ENCODE measurements around the gene LRMDA.

DNA sequence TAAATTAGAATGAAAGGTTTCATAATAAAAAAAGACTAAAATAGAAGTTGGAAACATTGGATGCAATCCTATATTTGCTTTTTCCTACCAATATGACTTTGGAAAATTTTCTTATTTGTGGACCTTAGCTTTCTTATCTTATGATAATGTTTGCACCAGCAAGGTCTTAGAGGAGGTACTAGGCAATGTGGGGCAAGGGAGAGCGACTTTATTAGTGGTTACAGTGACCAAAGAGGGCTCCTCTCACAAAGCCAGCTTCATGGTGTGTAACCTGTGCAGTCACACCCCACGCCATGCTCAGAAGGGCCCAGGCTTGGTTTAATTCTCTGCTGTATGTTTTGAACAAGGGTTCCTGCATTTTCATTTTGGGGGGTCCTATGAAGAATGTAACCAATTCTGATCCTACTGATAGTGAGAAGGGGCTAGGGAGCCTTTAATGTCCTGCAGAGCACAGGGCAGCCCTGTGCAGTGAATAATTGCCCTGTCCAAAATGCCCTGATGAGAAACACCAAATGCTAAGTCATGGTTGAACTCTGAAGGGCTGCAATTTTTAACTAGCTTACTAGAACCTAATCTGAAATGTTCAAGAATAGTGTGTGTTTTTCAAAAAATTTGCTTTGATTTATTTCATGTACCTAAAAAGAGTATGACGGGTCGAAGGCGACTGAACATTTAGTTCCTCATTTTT is 1047.8 kb downstream of the LRMDA start:
- TF ChIP-seq, protein P1, sequence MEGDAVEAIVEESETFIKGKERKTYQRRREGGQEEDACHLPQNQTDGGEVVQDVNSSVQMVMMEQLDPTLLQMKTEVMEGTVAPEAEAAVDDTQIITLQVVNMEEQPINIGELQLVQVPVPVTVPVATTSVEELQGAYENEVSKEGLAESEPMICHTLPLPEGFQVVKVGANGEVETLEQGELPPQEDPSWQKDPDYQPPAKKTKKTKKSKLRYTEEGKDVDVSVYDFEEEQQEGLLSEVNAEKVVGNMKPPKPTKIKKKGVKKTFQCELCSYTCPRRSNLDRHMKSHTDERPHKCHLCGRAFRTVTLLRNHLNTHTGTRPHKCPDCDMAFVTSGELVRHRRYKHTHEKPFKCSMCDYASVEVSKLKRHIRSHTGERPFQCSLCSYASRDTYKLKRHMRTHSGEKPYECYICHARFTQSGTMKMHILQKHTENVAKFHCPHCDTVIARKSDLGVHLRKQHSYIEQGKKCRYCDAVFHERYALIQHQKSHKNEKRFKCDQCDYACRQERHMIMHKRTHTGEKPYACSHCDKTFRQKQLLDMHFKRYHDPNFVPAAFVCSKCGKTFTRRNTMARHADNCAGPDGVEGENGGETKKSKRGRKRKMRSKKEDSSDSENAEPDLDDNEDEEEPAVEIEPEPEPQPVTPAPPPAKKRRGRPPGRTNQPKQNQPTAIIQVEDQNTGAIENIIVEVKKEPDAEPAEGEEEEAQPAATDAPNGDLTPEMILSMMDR (conservative IDR thresholded peaks at IDR 0.05; ENCODE audit: low read length): no peak
- no peak for TF ChIP-seq EZH2phosphoT487 (IDR thresholded peaks at IDR 0.05; ENCODE audit: borderline replicate concordance, low read depth, low read length)

Measured in OCI-LY7 (cell line).